ENCODE data around the gene AVPR1B.

- TF ChIP-seq CTCF (IDR thresholded peaks at IDR 0.05; ENCODE audit: low read depth, low read length) (no peak), POLR2A (IDR thresholded peaks at IDR 0.05; ENCODE audit: extremely low read depth, insufficient read length) (no peak), MAX (IDR thresholded peaks at IDR 0.05; ENCODE audit: low read depth, low read length) (no peak), MYC (IDR thresholded peaks at IDR 0.05; ENCODE audit: low read depth, low read length) (no peak)
Measured at GRCh38 chr1:206110161-206110560, 7.0 kb downstream of the AVPR1B start.
